ENCODE results near the gene ANKHD1.

The ANKHD1 gene

DNA sequence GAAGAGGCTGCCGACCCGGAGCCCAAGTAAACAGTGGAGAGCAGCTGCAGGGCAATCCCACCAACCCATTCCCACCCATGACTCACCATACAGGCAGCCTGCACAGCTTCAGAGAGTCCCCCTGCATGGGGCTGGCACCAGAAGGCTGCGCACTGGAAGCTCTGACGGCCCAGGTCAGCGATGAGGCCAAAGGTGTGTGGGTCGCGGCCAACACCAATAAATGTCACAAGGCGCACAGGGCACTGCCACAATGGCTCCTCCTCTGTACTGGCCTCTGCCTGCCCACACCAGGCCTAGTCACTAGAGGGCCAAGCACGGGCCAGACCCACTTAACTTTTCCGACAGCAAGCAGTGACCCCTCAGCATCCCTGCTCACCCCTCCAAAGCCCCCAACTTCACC is 158.6 kb downstream of the ANKHD1 start:
- H3K4me2 ChIP-seq (ENCODE audit: low read depth, low read length, poor library complexity, severe bottlenecking) = no peak overlapping the region
- no peaks in the 10 kb centered on the region for H3K9me2 ChIP-seq (replicated peaks; ENCODE audit: low read depth, low read length)
- H3K27me3 ChIP-seq (ENCODE audit: insufficient read depth, low read length, poor library complexity, severe bottlenecking) = peaks cover 5% of the 10 kb centered on the region
- no peak overlapping the region for H3K9ac ChIP-seq (ENCODE audit: low read depth, low read length, poor library complexity, severe bottlenecking)
- peaks cover 13% of the 10 kb centered on the region for H4K20me1 ChIP-seq (ENCODE audit: insufficient read depth, low read length, poor library complexity, severe bottlenecking)
- no peaks in the 10 kb centered on the region for H3K36me3 ChIP-seq (ENCODE audit: insufficient read depth, low read length)
- H3K79me2 ChIP-seq (ENCODE audit: insufficient read depth, low read length) = peaks cover 43% of the 10 kb centered on the region
- H3K9me3 ChIP-seq (ENCODE audit: insufficient read depth, low read depth, low read length) = no peaks in the 10 kb centered on the region
- no peak overlapping the region for H2AFZ ChIP-seq (ENCODE audit: low read length)
- H3K4me1 ChIP-seq (ENCODE audit: insufficient read depth, low read length, poor library complexity, severe bottlenecking) = peaks cover 37% of the 10 kb centered on the region
- TF ChIP-seq, protein P1, sequence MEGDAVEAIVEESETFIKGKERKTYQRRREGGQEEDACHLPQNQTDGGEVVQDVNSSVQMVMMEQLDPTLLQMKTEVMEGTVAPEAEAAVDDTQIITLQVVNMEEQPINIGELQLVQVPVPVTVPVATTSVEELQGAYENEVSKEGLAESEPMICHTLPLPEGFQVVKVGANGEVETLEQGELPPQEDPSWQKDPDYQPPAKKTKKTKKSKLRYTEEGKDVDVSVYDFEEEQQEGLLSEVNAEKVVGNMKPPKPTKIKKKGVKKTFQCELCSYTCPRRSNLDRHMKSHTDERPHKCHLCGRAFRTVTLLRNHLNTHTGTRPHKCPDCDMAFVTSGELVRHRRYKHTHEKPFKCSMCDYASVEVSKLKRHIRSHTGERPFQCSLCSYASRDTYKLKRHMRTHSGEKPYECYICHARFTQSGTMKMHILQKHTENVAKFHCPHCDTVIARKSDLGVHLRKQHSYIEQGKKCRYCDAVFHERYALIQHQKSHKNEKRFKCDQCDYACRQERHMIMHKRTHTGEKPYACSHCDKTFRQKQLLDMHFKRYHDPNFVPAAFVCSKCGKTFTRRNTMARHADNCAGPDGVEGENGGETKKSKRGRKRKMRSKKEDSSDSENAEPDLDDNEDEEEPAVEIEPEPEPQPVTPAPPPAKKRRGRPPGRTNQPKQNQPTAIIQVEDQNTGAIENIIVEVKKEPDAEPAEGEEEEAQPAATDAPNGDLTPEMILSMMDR (conservative IDR thresholded peaks at IDR 0.05; ENCODE audit: low read length) = peak; percentile 25; the same call in 1 of the 2 replicates
- TF ChIP-seq EZH2phosphoT487 (IDR thresholded peaks at IDR 0.05; ENCODE audit: borderline replicate concordance) = no peak
- H3F3A ChIP-seq (ENCODE audit: low read depth) = no peaks in the 10 kb centered on the region
- H3K4me3 ChIP-seq (ENCODE audit: low read length, poor library complexity, severe bottlenecking) = no peak overlapping the region

DNA sequence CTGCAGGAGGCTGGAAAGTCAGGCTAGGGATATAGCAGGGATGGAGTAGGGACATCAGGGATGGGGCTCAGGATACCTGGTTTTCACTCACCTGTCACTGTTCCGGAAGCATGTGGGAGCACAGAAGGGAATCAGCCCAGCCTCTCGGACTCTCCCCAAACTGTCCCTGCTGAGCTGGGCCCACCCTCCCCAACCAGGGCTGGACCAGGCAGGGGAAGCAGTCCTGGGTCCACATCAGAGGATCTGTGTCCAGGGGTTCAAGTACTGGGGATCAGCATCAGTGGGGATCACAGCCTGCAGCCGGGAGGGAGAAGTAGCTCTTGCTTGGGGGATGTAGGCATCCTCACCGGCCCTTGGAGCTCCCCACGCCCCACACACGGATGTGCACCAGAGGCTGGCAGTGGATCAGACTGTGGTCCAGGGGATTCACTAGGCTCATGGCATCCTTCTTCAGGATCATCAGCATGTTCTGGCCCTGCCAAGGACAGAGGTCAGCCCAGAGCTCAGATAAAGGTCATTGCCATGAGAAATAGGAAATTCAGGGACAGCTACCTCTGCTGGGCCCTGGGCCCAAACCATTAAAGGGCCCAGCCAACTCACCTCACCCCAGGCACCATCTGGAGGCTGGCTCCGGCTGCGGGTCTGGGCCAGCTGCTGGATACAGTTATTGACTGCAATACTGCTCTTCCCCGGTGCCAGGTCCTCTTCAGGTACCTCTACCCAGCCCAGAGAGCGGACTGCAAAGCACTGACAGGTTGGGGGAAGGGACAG is 160.3 kb downstream of the ANKHD1 start:
- no peaks in the 10 kb centered on the region for H3K9me2 ChIP-seq (replicated peaks; ENCODE audit: low read depth, low read length)

DNA sequence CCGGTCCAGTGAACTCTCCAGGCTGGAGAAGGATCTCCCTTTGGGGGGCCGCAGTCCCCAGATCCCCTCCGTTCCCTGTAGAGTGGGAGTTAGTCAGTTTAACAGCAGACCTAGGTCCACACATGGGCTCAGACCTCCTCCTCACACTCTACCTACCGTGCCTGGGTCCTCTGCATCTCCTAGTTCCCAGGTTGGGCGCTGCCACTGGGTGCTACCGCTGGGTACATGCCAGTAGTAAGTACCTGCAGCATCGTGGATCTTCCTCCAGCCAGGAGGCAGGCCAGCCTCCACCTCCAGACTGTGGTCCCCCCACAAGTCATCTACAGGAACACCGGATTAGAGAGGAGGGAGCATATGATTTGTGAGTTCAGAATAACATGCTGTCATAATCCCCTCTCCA is 162.0 kb downstream of the ANKHD1 start:
- peak overlapping the region; percentile 99 for H3K4me3 ChIP-seq (ENCODE audit: low read length, poor library complexity, severe bottlenecking)
- H3K27me3 ChIP-seq (ENCODE audit: insufficient read depth, low read length, poor library complexity, severe bottlenecking) = no peaks in the 10 kb centered on the region
- H3K9me3 ChIP-seq (ENCODE audit: insufficient read depth, low read depth, low read length) = no peaks in the 10 kb centered on the region
- peaks cover 6% of the 10 kb centered on the region for H4K20me1 ChIP-seq (ENCODE audit: insufficient read depth, low read length, poor library complexity, severe bottlenecking)
- no peak overlapping the region for H2AFZ ChIP-seq (ENCODE audit: low read length)
- peaks cover 47% of the 10 kb centered on the region for H3K79me2 ChIP-seq (ENCODE audit: insufficient read depth, low read length)
- H3K36me3 ChIP-seq (ENCODE audit: insufficient read depth, low read length) = peaks cover 3% of the 10 kb centered on the region; the same call in 1 of the 2 replicates
- peaks cover 28% of the 10 kb centered on the region for H3K4me1 ChIP-seq (ENCODE audit: insufficient read depth, low read length, poor library complexity, severe bottlenecking)
- TF ChIP-seq, protein P1 (conservative IDR thresholded peaks at IDR 0.05; ENCODE audit: low read length) = no peak
- no peak for TF ChIP-seq EZH2phosphoT487 (IDR thresholded peaks at IDR 0.05; ENCODE audit: borderline replicate concordance)
- peak overlapping the region; percentile 87 for H3K4me2 ChIP-seq (ENCODE audit: low read depth, low read length, poor library complexity, severe bottlenecking)
- peak overlapping the region; percentile 97 for H3K9ac ChIP-seq (ENCODE audit: low read depth, low read length, poor library complexity, severe bottlenecking)
- no peaks in the 10 kb centered on the region for H3F3A ChIP-seq (ENCODE audit: low read depth)
- H3K9me2 ChIP-seq (replicated peaks; ENCODE audit: low read depth, low read length) = no peaks in the 10 kb centered on the region

More for the DNA sequence above, 160.3 kb downstream of the ANKHD1 start:
- Histone ChIP-seq H4K20me1 (ENCODE audit: insufficient read depth, low read length, poor library complexity, severe bottlenecking) (peaks cover 6% of the 10 kb centered on the region), H2AFZ (ENCODE audit: low read length) (no peak overlapping the region), H3F3A (ENCODE audit: low read depth) (no peaks in the 10 kb centered on the region), H3K4me1 (ENCODE audit: insufficient read depth, low read length, poor library complexity, severe bottlenecking) (peaks cover 37% of the 10 kb centered on the region), H3K9ac (ENCODE audit: low read depth, low read length, poor library complexity, severe bottlenecking) (no peak overlapping the region), H3K27me3 (ENCODE audit: insufficient read depth, low read length, poor library complexity, severe bottlenecking) (peaks cover 2% of the 10 kb centered on the region), H3K36me3 (ENCODE audit: insufficient read depth, low read length) (no peaks in the 10 kb centered on the region), H3K4me2 (ENCODE audit: low read depth, low read length, poor library complexity, severe bottlenecking) (peak overlapping the region; percentile 12), H3K9me3 (ENCODE audit: insufficient read depth, low read depth, low read length) (no peaks in the 10 kb centered on the region), H3K79me2 (ENCODE audit: insufficient read depth, low read length) (peaks cover 43% of the 10 kb centered on the region), H3K4me3 (ENCODE audit: low read length, poor library complexity, severe bottlenecking) (no peak overlapping the region)
- no peak for TF ChIP-seq EZH2phosphoT487 (IDR thresholded peaks at IDR 0.05; ENCODE audit: borderline replicate concordance)
- TF ChIP-seq, protein P1 (conservative IDR thresholded peaks at IDR 0.05; ENCODE audit: low read length) = no peak

Measured in Loucy (cell line).